ENCODE measurements around the gene RREB1. TPM values are rescaled to one million over a fixed set of nuclear protein-coding genes. Genes with fewer than 3 reads are reported as not detected.
A peak's percentile ranks its signal among the peaks of the same experiment; 100 is the strongest.

The RREB1 gene
- polyA plus RNA-seq, 1 donor (not counting 4 experiments of a cell fraction or from before 2014, with no cell fraction given) = 6.1 TPM

DNA sequence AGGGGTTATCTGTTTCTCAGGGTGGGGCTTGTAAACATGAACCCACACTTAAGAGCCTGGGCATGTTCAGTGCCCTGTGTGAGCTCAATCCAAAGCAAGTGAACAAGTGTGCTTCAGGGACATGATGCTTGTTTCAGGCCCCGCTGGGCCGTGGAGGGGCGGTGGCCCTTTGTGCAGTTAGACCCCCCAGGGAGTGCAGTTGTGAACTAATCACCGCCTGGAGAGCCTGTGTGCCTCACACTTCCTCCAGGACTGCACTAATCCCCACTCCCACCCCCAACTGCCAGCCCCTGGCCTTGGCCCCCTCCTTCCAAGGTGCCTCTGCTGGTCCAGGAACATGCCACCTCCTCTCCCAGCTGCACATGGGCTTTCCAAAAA is 58.1 kb downstream of the RREB1 start:
- Histone ChIP-seq H3K9ac (ENCODE audit: control insufficient read depth, extremely low read depth, insufficient read depth, low read length) (no peak overlapping the region), H3K4me3 (ENCODE audit: control insufficient read depth in 2 of 3, extremely low read depth in 1 of 3, insufficient read depth in 2 of 3, low read depth in 1 of 3, low read length in 3 of 3) (no peak overlapping the region), H3K27ac (ENCODE audit: control insufficient read depth, insufficient read depth, low read length) (peak overlapping the region; percentile 24), H3K27me3 (ENCODE audit: control insufficient read depth, extremely low read depth, insufficient read depth, low read length) (no peaks in the 10 kb centered on the region), H3K79me2 (ENCODE audit: control insufficient read depth, insufficient read depth, low read length) (peaks cover 93% of the 10 kb centered on the region), H3K9me1 (ENCODE audit: control insufficient read depth, extremely low read depth, insufficient read depth, low read length) (peaks cover 6% of the 10 kb centered on the region), H3K4me1 (ENCODE audit: control insufficient read depth, extremely low read depth, insufficient read depth, low read length) (peaks cover 33% of the 10 kb centered on the region), H3K36me3 (ENCODE audit: control insufficient read depth in 2 of 2, extremely low read depth in 1 of 2, insufficient read depth in 2 of 2, low read length in 2 of 2) (peaks cover 5 to 12% of the 10 kb centered on the region in 2 experiments), H3K4me2 (ENCODE audit: control insufficient read depth, extremely low read depth, insufficient read depth, low read depth, low read length) (no peak overlapping the region), H3K9me3 (ENCODE audit: control insufficient read depth, low read depth, low read length) (no peaks in the 10 kb centered on the region), H4K20me1 (ENCODE audit: control insufficient read depth, extremely low read depth, insufficient read depth, low read length) (peaks cover 12% of the 10 kb centered on the region), H2AFZ (ENCODE audit: control insufficient read depth, low read length) (no peak overlapping the region)
- DNase-seq (ENCODE audit: low read depth, low spot score) = no peak
- TF ChIP-seq, protein P1, sequence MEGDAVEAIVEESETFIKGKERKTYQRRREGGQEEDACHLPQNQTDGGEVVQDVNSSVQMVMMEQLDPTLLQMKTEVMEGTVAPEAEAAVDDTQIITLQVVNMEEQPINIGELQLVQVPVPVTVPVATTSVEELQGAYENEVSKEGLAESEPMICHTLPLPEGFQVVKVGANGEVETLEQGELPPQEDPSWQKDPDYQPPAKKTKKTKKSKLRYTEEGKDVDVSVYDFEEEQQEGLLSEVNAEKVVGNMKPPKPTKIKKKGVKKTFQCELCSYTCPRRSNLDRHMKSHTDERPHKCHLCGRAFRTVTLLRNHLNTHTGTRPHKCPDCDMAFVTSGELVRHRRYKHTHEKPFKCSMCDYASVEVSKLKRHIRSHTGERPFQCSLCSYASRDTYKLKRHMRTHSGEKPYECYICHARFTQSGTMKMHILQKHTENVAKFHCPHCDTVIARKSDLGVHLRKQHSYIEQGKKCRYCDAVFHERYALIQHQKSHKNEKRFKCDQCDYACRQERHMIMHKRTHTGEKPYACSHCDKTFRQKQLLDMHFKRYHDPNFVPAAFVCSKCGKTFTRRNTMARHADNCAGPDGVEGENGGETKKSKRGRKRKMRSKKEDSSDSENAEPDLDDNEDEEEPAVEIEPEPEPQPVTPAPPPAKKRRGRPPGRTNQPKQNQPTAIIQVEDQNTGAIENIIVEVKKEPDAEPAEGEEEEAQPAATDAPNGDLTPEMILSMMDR (optimal IDR thresholded peaks at IDR 0.05 in 1 of 3, IDR thresholded peaks at IDR 0.05 in 1 of 3, conservative IDR thresholded peaks at IDR 0.05 in 1 of 3; ENCODE audit: extremely low read depth in 1 of 3, insufficient read depth in 2 of 3, low read length in 3 of 3) = no peak
- no peak for TF ChIP-seq EZH2 (IDR thresholded peaks at IDR 0.05; ENCODE audit: low read length)
- dilution Hi-C loops (cut with MboI; ENCODE audit: extremely low pct_ligation_motif_present, low sequenced_read_pairs) = no loop called here
- FAIRE-seq = no peak

DNA sequence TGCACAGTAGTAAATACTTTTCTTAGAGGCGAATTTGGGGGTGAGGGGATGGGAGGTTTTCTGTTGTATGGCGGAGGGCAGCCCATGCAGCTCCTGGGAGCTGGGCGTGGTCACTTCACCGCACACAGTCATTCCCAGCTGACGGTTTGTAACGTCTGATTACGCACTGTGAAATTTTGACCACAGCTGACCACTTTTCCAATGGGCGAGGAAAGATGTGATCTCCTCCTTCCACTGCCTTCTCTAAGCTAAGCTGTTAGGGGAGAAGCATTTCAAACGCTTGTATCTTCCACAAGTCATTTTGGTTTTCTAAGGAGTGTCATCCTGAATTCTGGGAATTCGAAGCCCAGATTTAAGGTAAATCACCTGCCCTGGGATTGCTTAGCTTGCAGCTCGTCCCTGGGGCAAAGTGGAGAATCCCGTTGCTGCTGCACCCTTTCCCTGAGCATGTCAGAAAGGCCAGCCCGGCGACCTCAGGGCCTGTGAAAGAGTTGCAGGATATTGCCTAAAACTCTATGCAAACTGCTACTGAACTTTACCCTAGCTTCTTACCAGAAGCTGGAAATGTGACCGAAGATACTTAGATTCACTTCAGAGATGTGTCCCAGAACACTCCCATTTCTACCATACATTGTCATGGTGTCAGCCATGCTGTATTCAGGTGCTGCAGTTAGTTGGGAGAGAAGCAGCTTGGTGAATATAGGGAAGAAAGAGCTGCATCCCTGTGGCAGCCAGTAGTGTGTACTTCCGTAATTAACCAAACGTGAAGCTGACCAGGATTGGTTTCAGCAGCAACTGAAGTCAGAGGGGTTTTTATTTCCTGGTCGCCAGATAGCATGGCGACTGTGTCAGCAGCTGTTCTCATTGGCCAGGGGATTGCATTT is 58.9 kb downstream of the RREB1 start:
- FAIRE-seq (no peak), DNase-seq (ENCODE audit: low read depth, low spot score) (no peak)
- peaks cover 5 to 12% of the 10 kb centered on the region in 2 experiments for H3K36me3 ChIP-seq (ENCODE audit: control insufficient read depth in 2 of 2, extremely low read depth in 1 of 2, insufficient read depth in 2 of 2, low read length in 2 of 2)
- no peak overlapping the region for H2AFZ ChIP-seq (ENCODE audit: control insufficient read depth, low read length)
- peaks cover 6% of the 10 kb centered on the region for H3K9me1 ChIP-seq (ENCODE audit: control insufficient read depth, extremely low read depth, insufficient read depth, low read length)
- H3K27ac ChIP-seq (ENCODE audit: control insufficient read depth, insufficient read depth, low read length) = no peak overlapping the region
- H3K4me2 ChIP-seq (ENCODE audit: control insufficient read depth, extremely low read depth, insufficient read depth, low read depth, low read length) = no peak overlapping the region
- dilution Hi-C loops (cut with MboI; ENCODE audit: extremely low pct_ligation_motif_present, low sequenced_read_pairs) = no loop called here
- H3K4me1 ChIP-seq (ENCODE audit: control insufficient read depth, extremely low read depth, insufficient read depth, low read length) = peaks cover 27% of the 10 kb centered on the region
- TF ChIP-seq, protein P1 (optimal IDR thresholded peaks at IDR 0.05 in 1 of 3, IDR thresholded peaks at IDR 0.05 in 1 of 3, conservative IDR thresholded peaks at IDR 0.05 in 1 of 3; ENCODE audit: extremely low read depth in 1 of 3, insufficient read depth in 2 of 3, low read length in 3 of 3) = no peak
- TF ChIP-seq EZH2 (IDR thresholded peaks at IDR 0.05; ENCODE audit: low read length) = no peak
- no peak overlapping the region for H3K4me3 ChIP-seq (ENCODE audit: control insufficient read depth in 2 of 3, extremely low read depth in 1 of 3, insufficient read depth in 2 of 3, low read depth in 1 of 3, low read length in 3 of 3)
- H3K9me3 ChIP-seq (ENCODE audit: control insufficient read depth, low read depth, low read length) = no peaks in the 10 kb centered on the region
- peaks cover 93% of the 10 kb centered on the region for H3K79me2 ChIP-seq (ENCODE audit: control insufficient read depth, insufficient read depth, low read length)
- no peaks in the 10 kb centered on the region for H3K27me3 ChIP-seq (ENCODE audit: control insufficient read depth, extremely low read depth, insufficient read depth, low read length)
- H3K9ac ChIP-seq (ENCODE audit: control insufficient read depth, extremely low read depth, insufficient read depth, low read length) = no peak overlapping the region
- peaks cover 15% of the 10 kb centered on the region for H4K20me1 ChIP-seq (ENCODE audit: control insufficient read depth, extremely low read depth, insufficient read depth, low read length)

Measured in keratinocyte (primary cell).